IPS-20b (cell line): ENCODE results near the gene MATN3.

Experiments used
- H3K27ac ChIP-seq: one replicate; pipeline ENCODE4 v1.5.1; 2013; ENCODE audit warnings: low read length
- H3K27me3 ChIP-seq: 2 replicates; pipeline ENCODE4 v1.6.1; 2013; ENCODE audit warnings: mild to moderate bottlenecking, low read length, inconsistent platforms; ENCODE audit not compliant: insufficient read depth
- H3K36me3 ChIP-seq: 2 replicates; pipeline ENCODE4 v1.6.1; 2013; ENCODE audit warnings: low read depth, mild to moderate bottlenecking, inconsistent platforms, low read length, moderate library complexity; ENCODE audit not compliant: insufficient read depth
- H3K4me1 ChIP-seq: 2 replicates; pipeline ENCODE4 v1.6.1; 2013; ENCODE audit warnings: mild to moderate bottlenecking, control low read depth, inconsistent platforms, low read length, moderate library complexity; ENCODE audit not compliant: insufficient read depth
- H3K4me3 ChIP-seq: 2 replicates; pipeline ENCODE4 v1.5.1; 2013; ENCODE audit warnings: mild to moderate bottlenecking, low read length, inconsistent platforms
- H3K9ac ChIP-seq: 2 replicates; pipeline ENCODE4 v1.6.1; 2013; ENCODE audit warnings: low read depth, mild to moderate bottlenecking, inconsistent platforms, low read length, moderate library complexity
- H3K9me3 ChIP-seq: 2 replicates; pipeline ENCODE4 v1.6.1; 2013; ENCODE audit warnings: mild to moderate bottlenecking, low read depth, low read length, inconsistent platforms; ENCODE audit not compliant: insufficient read depth

The MATN3 gene

GRCh38 chr2:20034821-20035220, 22.4 kb upstream of the MATN3 start:
- Histone ChIP-seq H3K4me1 (no peaks in the 10 kb centered on the region), H3K4me3 (no peak overlapping the region), H3K27ac (no peak overlapping the region), H3K36me3 (peaks cover 99% of the 10 kb centered on the region), H3K9ac (no peak overlapping the region), H3K9me3 (no peaks in the 10 kb centered on the region), H3K27me3 (no peaks in the 10 kb centered on the region)

DNA sequence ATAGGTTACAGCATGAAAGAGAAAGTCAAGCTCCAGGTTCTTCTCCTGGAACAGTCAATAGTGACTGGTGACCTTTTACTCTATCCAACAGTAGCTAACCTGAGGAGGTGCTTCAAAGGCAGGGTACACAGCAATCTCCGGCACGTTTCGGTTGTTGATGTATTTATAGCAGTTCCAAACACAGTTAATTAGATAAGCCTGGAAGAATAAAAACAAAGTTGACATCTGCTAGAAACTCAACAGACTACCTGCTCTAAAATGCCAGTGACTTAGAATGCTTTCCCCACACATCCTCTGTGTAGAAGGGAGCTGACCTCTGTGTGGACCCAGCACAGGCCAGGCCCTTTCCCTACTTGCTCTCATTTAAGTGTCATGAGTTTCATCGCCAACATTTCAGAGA, 21.8 kb upstream of the MATN3 start:
- peaks cover 100% of the 10 kb centered on the region for H3K36me3 ChIP-seq
- no peak overlapping the region for H3K4me3 ChIP-seq
- no peak overlapping the region for H3K9ac ChIP-seq
- no peaks in the 10 kb centered on the region for H3K4me1 ChIP-seq
- H3K27ac ChIP-seq, result no peak overlapping the region
- H3K27me3 ChIP-seq, result no peaks in the 10 kb centered on the region
- H3K9me3 ChIP-seq, result no peaks in the 10 kb centered on the region

DNA sequence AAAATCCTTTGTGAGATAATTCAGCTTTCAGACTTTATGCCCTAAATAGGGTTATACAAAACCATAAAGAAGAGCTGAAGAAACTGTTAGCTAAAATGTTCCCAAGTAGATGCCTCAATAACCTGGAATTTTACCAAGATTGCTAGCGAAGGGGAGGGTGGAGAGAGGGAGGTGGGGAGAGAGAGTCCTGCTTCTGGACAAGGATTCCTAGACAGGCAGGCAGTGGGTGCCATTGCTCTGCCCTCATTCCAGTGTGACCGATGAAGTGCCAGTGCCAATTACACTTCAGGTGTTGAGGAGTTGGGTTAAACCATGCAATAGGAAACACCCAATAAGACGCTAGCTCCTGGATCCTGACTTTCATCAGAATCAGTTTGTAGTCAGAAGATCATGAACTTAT, 20.9 kb upstream of the MATN3 start:
- Histone ChIP-seq H3K36me3 (peaks cover 100% of the 10 kb centered on the region), H3K9me3 (no peaks in the 10 kb centered on the region), H3K27me3 (no peaks in the 10 kb centered on the region), H3K27ac (no peak overlapping the region), H3K9ac (no peak overlapping the region), H3K4me1 (no peaks in the 10 kb centered on the region), H3K4me3 (no peak overlapping the region)

DNA sequence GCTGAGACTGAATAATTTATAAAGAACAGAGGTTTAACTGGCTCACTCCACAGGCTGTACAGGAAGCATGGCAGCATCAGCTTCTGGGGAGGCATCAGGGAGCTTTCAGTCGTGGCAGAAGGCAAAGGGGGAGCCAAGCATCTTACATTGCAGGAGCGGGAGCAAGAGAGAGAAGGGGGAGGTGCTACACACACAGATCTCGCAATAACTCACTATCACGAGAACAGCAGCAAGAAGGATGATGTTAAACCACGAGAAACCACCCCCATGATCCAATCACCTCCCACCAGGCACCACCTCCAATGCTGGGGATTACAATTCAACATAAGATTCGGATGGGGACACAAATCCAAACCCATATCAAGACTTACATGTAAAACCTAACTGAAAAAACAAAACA, 17.8 kb upstream of the MATN3 start:
- Histone ChIP-seq H3K4me3 (no peak overlapping the region), H3K27me3 (no peaks in the 10 kb centered on the region), H3K27ac (no peak overlapping the region), H3K9me3 (no peaks in the 10 kb centered on the region), H3K4me1 (no peaks in the 10 kb centered on the region), H3K9ac (no peak overlapping the region), H3K36me3 (peaks cover 78% of the 10 kb centered on the region)

- no peaks in the 10 kb centered on the region for H3K4me1 ChIP-seq
- no peaks in the 10 kb centered on the region for H3K27me3 ChIP-seq
- H3K36me3 ChIP-seq, result peaks cover 54% of the 10 kb centered on the region
- no peak overlapping the region; the same call in 1 of the 2 replicates for H3K9ac ChIP-seq
- H3K9me3 ChIP-seq, result no peaks in the 10 kb centered on the region
- no peak overlapping the region for H3K27ac ChIP-seq
- no peak overlapping the region for H3K4me3 ChIP-seq
Observed at GRCh38 chr2:20027705-20028434, 15.4 kb upstream of the MATN3 start.

DNA sequence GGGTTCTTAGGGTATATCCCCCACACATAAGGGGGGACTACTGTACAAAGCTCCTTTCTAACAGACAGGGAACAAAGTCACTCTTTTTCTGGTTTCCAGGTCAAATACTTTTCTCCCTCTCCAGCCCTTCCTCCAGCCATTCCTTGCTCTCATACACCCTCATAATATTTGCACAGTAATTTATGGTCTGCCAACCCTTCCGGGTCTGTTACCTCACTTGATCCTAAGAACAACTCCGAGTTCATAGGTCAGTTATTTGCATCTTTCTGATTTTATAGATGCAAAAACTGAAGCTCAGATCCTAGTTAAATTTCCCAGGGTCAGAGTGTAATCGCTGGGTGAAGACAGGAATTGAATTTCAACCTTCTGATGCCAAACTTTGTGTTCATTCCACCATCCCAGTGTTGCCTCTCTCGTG, 14.8 kb upstream of the MATN3 start:
- Histone ChIP-seq H3K36me3 (peaks cover 48% of the 10 kb centered on the region), H3K4me3 (no peak overlapping the region), H3K4me1 (no peaks in the 10 kb centered on the region), H3K27ac (no peak overlapping the region), H3K9me3 (no peaks in the 10 kb centered on the region), H3K27me3 (no peaks in the 10 kb centered on the region), H3K9ac (no peak overlapping the region)

- Histone ChIP-seq H3K27me3 (no peaks in the 10 kb centered on the region), H3K9me3 (peaks cover 13% of the 10 kb centered on the region), H3K4me1 (no peaks in the 10 kb centered on the region), H3K36me3 (peaks cover 28% of the 10 kb centered on the region), H3K4me3 (no peak overlapping the region), H3K9ac (no peak overlapping the region), H3K27ac (no peak overlapping the region)
Observed at GRCh38 chr2:20025065-20025786, 12.8 kb upstream of the MATN3 start.

DNA sequence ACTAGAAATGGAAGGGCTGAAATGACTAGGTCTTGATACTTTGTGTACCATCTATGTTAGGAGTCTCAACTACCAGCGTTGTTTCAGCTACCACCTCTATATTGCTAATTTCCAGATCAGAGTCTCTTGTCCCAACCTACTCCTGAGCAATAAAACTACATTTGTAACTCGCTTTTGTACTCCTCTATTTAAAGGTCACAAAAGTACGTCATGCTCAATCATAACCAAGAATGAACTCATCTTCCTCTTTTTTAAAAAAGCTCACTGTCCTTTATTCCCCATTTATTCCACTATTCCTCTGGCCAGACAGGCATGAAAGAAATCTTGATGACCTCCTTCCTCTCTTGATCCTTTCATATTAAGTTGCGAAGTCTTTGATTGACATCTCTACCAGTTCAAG, 11.2 kb upstream of the MATN3 start:
- Histone ChIP-seq H3K27ac (no peak overlapping the region), H3K4me3 (no peak overlapping the region), H3K27me3 (no peaks in the 10 kb centered on the region), H3K9me3 (peaks cover 18% of the 10 kb centered on the region), H3K9ac (no peak overlapping the region), H3K36me3 (peaks cover 12% of the 10 kb centered on the region), H3K4me1 (no peaks in the 10 kb centered on the region)

DNA sequence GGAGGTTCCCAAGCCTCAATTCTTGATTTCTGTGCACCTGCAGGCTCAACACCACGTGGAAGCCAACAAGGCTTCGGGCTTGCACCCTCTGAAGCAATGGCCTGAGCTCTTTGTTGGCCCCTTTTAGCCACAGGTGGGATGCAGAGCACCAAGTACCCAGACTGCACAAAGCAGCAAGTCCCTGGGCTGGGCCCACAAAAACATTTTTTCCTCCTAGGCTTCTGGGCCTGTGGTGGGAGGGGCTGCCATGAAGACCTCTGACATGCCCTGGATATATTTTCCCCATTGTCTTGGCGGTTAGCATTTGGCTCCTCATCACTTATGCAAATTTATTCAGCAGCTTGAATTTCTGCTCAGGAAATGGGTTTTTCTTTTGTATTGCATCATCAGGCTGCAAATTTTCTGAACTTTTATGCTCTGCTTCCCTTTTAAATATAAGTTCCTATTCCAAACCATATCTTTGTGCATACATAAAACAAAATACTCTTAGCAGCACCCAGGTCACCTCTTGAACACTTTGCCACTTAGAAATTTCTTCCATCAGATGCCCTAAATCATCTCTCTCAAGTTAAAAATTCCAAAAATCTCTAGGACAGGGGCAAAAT, 9.0 kb upstream of the MATN3 start:
- H3K9ac ChIP-seq, result no peak overlapping the region
- no peak overlapping the region for H3K4me3 ChIP-seq
- no peaks in the 10 kb centered on the region for H3K4me1 ChIP-seq
- no peaks in the 10 kb centered on the region for H3K27me3 ChIP-seq
- no peak overlapping the region for H3K27ac ChIP-seq
- no peaks in the 10 kb centered on the region for H3K36me3 ChIP-seq
- peaks cover 18% of the 10 kb centered on the region for H3K9me3 ChIP-seq

DNA sequence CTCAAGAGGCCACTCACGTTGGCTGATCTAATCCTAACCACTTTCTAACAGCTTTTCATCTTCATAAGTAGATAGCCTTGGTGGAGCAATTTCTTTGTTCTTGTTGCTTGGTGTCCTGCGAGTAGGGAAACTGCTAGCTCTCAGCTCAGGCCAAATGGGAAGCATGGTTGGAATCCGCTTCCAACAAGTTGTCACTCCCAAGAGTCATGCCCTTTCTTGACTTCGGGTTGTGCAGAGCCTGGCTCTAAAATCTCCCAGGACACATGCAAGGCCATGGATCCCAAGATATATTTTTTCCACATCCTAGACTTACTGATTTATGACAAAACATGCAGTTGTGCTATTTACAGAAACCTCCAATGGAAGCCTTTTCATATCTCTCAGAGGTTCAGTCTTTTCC, 7.3 kb upstream of the MATN3 start:
- H3K9ac ChIP-seq, result no peak overlapping the region

GRCh38 chr2:20018601-20019152, 6.2 kb upstream of the MATN3 start:
- peaks cover 11% of the 10 kb centered on the region for H3K27me3 ChIP-seq
- no peak overlapping the region for H3K27ac ChIP-seq
- H3K4me3 ChIP-seq, result no peak overlapping the region
- peaks cover 2% of the 10 kb centered on the region; the same call in 1 of the 2 replicates for H3K4me1 ChIP-seq
- H3K36me3 ChIP-seq, result no peaks in the 10 kb centered on the region
- no peak overlapping the region for H3K9ac ChIP-seq
- H3K9me3 ChIP-seq, result peaks cover 18% of the 10 kb centered on the region

More for the DNA sequence above, 7.3 kb upstream of the MATN3 start:
- Histone ChIP-seq H3K27me3 (no peaks in the 10 kb centered on the region), H3K27ac (no peak overlapping the region), H3K36me3 (no peaks in the 10 kb centered on the region), H3K4me3 (no peak overlapping the region), H3K9me3 (peaks cover 18% of the 10 kb centered on the region), H3K4me1 (no peaks in the 10 kb centered on the region)
